ENCODE measurements around the gene BLOC1S1. TPM values are rescaled to one million over a fixed set of nuclear protein-coding genes. Genes with fewer than 3 reads are reported as not detected.

Gene BLOC1S1
- total RNA-seq, 3 donors from 2014 or later: 141 to 238 (median 162) TPM

- no peak for DNase-seq (ENCODE audit: low spot score in 2 of 2)
- Histone ChIP-seq H3K9me3 (no peaks in the 10 kb centered on the region), H3K27ac (no peak overlapping the region), H3K27me3 (no peaks in the 10 kb centered on the region), H3K4me1 (no peaks in the 10 kb centered on the region), H3K4me3 (no peak overlapping the region), H3K36me3 (no peaks in the 10 kb centered on the region)
- no peak for TF ChIP-seq POLR2A (IDR thresholded peaks at IDR 0.05)
- no peak for TF ChIP-seq CTCF (IDR thresholded peaks at IDR 0.05)
- no peak for TF ChIP-seq POLR2AphosphoS5 (IDR thresholded peaks at IDR 0.05)
- intact Hi-C loops (cut with DNase I; ENCODE audit: low total_unique reads): no loop called here
These were observed 46.8 kb downstream of the BLOC1S1 start for GRCh38 chr12:55762646-55763045.

GRCh38 chr12:55765736-55766290 lies 50.0 kb downstream of the BLOC1S1 start:
- H3K27ac ChIP-seq: no peak overlapping the region
- no peaks in the 10 kb centered on the region for H3K9me3 ChIP-seq
- intact Hi-C loops (cut with DNase I; ENCODE audit: low total_unique reads): no loop called here
- H3K36me3 ChIP-seq: no peaks in the 10 kb centered on the region
- no peak overlapping the region for H3K4me3 ChIP-seq
- H3K4me1 ChIP-seq: no peaks in the 10 kb centered on the region
- TF ChIP-seq POLR2A (IDR thresholded peaks at IDR 0.05) (no peak), POLR2AphosphoS5 (IDR thresholded peaks at IDR 0.05) (no peak), CTCF (IDR thresholded peaks at IDR 0.05) (no peak)
- no peaks in the 10 kb centered on the region for H3K27me3 ChIP-seq
- no peak for DNase-seq (ENCODE audit: low spot score in 2 of 2)

GRCh38 chr12:55767156-55767555 lies 51.3 kb downstream of the BLOC1S1 start:
- intact Hi-C loops (cut with DNase I; ENCODE audit: low total_unique reads): no loop called here
- Histone ChIP-seq H3K4me3 (no peak overlapping the region), H3K36me3 (no peaks in the 10 kb centered on the region), H3K4me1 (no peaks in the 10 kb centered on the region), H3K27me3 (no peaks in the 10 kb centered on the region), H3K27ac (no peak overlapping the region), H3K9me3 (no peaks in the 10 kb centered on the region)
- TF ChIP-seq POLR2AphosphoS5 (IDR thresholded peaks at IDR 0.05) (no peak), POLR2A (IDR thresholded peaks at IDR 0.05) (no peak), CTCF (IDR thresholded peaks at IDR 0.05) (no peak)
- DNase-seq (ENCODE audit: low spot score in 2 of 2): no peak

Other genes starting within 250 kb of the BLOC1S1 start
- not detected for gene OR6C70, start 245.9 kb upstream of the BLOC1S1 start, total RNA-seq
- not detected for gene OR6C68, start 223.7 kb upstream of the BLOC1S1 start, total RNA-seq
- not detected for gene OR6C4, start 166.4 kb upstream of the BLOC1S1 start, total RNA-seq
- gene OR2AP1, start 143.6 kb upstream of the BLOC1S1 start, total RNA-seq: not detected
- not detected for gene OR10P1, start 79.2 kb upstream of the BLOC1S1 start, total RNA-seq
- gene ITGA7, start 8.1 kb upstream of the BLOC1S1 start, total RNA-seq: 100 to 1,000 TPM in 1 of 3 donors, 10 to 100 TPM in 2; 20.5 to 190 (median 33.1) TPM
- gene RDH5, start 4.3 kb downstream of the BLOC1S1 start, total RNA-seq: 10 to 100 TPM; 18.9 to 90.9 (median 21.6) TPM
- 100 to 1,000 TPM; 540 to 910 (median 777) TPM for gene CD63, start 13.0 kb downstream of the BLOC1S1 start, total RNA-seq
- gene GDF11, start 27.1 kb downstream of the BLOC1S1 start, total RNA-seq: 1 to 10 TPM in 1 of 3 donors, under 1 TPM in 2; 0.64 to 1.6 (median 0.88) TPM
- 10 to 100 TPM; 54.7 to 64.3 (median 55.3) TPM for gene SARNP, start 101.7 kb downstream of the BLOC1S1 start, total RNA-seq
- gene ORMDL2, start 102.0 kb downstream of the BLOC1S1 start, total RNA-seq: 10 to 100 TPM; 13.1 to 28.5 (median 21.0) TPM
- gene DNAJC14, start 113.5 kb downstream of the BLOC1S1 start, total RNA-seq: 10 to 100 TPM; 31.0 to 46.2 (median 36.1) TPM
- 10 to 100 TPM; 21.9 to 50.6 (median 47.9) TPM for gene MMP19, start 126.9 kb downstream of the BLOC1S1 start, total RNA-seq
- 10 to 100 TPM; 25.9 to 38.1 (median 33.0) TPM for gene PYM1, start 211.8 kb downstream of the BLOC1S1 start, total RNA-seq
- gene DGKA, start 215.1 kb downstream of the BLOC1S1 start, total RNA-seq: 10 to 100 TPM; 25.1 to 50.5 (median 44.2) TPM
- gene PMEL, start 250.0 kb downstream of the BLOC1S1 start, total RNA-seq: 10 to 100 TPM in 1 of 3 donors, 1 to 10 TPM in 2; 4.7 to 18.7 (median 7.4) TPM

Data from breast epithelium (tissue), 4 donors.